ENCODE measurements around the gene GALNT14.

- TF ChIP-seq CTCF (IDR thresholded peaks at IDR 0.05 in 8 of 11, conservative IDR thresholded peaks at IDR 0.05 in 3 of 11) (no peak), POLR2A (IDR thresholded peaks at IDR 0.05) (no peak)
Observed at GRCh38 chr2:31008561-31009114, 129.6 kb downstream of the GALNT14 start.
